GM23248 (cell line): ENCODE data around the gene TOMM70. TPM values are rescaled to one million over a fixed set of nuclear protein-coding genes. Genes with fewer than 3 reads are reported as not detected.

Source experiments
- DNase-seq: peaks from one replicate; pipeline ENCODE4 v3.0.0-alpha.2; 2015
- H2AFZ ChIP-seq: fragments of 200-600 bp; sonication (generic); 2 replicates; pipeline ENCODE4 v1.6.1; 2016; ENCODE audit warnings: antibody characterized with exemption
- H3F3A ChIP-seq: fragments of 200-600 bp; sonication (generic); 2 replicates; pipeline ENCODE4 v1.6.1; 2016; ENCODE audit warnings: mild to moderate bottlenecking, antibody characterized with exemption, mixed run types; ENCODE audit not compliant: insufficient read depth
- H3K27ac ChIP-seq: fragments of 200-600 bp; sonication (generic); 2 replicates; pipeline ENCODE4 v1.5.1; 2016; ENCODE audit warnings: mild to moderate bottlenecking
- H3K27me3 ChIP-seq: fragments of 200-600 bp; sonication (generic); replicated peaks from 2 replicates; pipeline ENCODE4 v1.6.1; 2016; ENCODE audit warnings: mild to moderate bottlenecking; ENCODE audit not compliant: insufficient read depth
- H3K36me3 ChIP-seq: fragments of 200-600 bp; sonication (generic); 2 replicates; pipeline ENCODE4 v1.6.1; 2016; ENCODE audit warnings: low read depth, mild to moderate bottlenecking
- H3K4me1 ChIP-seq: fragments of 200-600 bp; sonication (generic); 2 replicates; pipeline ENCODE4 v1.6.1; 2016; ENCODE audit warnings: mild to moderate bottlenecking; ENCODE audit not compliant: insufficient read depth
- H3K4me2 ChIP-seq: fragments of 200-600 bp; sonication (generic); one replicate; pipeline ENCODE4 v1.6.1; 2016; ENCODE audit warnings: mild to moderate bottlenecking; ENCODE audit not compliant: unreplicated experiment
- H3K4me3 ChIP-seq: fragments of 200-600 bp; sonication (generic); 2 replicates; pipeline ENCODE4 v1.5.1; 2016; ENCODE audit warnings: mild to moderate bottlenecking
- H3K79me2 ChIP-seq: fragments of 200-600 bp; sonication (generic); 2 replicates; pipeline ENCODE4 v1.6.1; 2016; ENCODE audit warnings: mild to moderate bottlenecking; ENCODE audit not compliant: insufficient read depth
- H3K9ac ChIP-seq: fragments of 200-600 bp; sonication (generic); 2 replicates; pipeline ENCODE4 v1.6.1; 2016; ENCODE audit warnings: mild to moderate bottlenecking
- H3K9me2 ChIP-seq: fragments of 200-600 bp; sonication (generic); 2 replicates; pipeline ENCODE4 v1.6.1; 2016; ENCODE audit warnings: mixed run types, mild to moderate bottlenecking, moderate library complexity; ENCODE audit not compliant: insufficient read depth
- H3K9me3 ChIP-seq: fragments of 200-600 bp; sonication (generic); one replicate; pipeline ENCODE4 v1.6.1; 2017; ENCODE audit warnings: low read depth
- H4K20me1 ChIP-seq: fragments of 200-600 bp; sonication (generic); 2 replicates; pipeline ENCODE4 v1.6.0; 2016; ENCODE audit not compliant: insufficient read depth
- EZH2 ChIP-seq: fragments of 200-600 bp; sonication (generic); IDR thresholded peaks from 2 replicates; pipeline ENCODE4 v1.6.1; 2018; ENCODE audit warnings: antibody characterized with exemption, mild to moderate bottlenecking; ENCODE audit not compliant: insufficient read depth, poor library complexity, severe bottlenecking
- EZH2phosphoT487 ChIP-seq: fragments of 200-600 bp; sonication (generic); IDR thresholded peaks from 2 replicates; pipeline ENCODE4 v1.6.1; 2018; ENCODE audit warnings: antibody characterized with exemption, moderate library complexity, mild to moderate bottlenecking, low read depth; ENCODE audit not compliant: insufficient read depth
- WGBS, 2 experiments: methylation state at CpG; one replicate each; pipeline ENCODE4 v1.1.6; 2015 to 2017; ENCODE audit warnings: low lambda C conversion rate in 2 of 2, low coverage in 1 of 2; ENCODE audit errors: missing lambda C conversion rate in 2 of 2; 5-methylcytosine and 5-hydroxymethylcytosine counted together
- in situ Hi-C: fragments of 300-500 bp; cut with MboI; formaldehyde crosslinking; loops from 2 replicates; pipeline ENCODE4 v1.15.0; 2020
- polyA plus RNA-seq: library from polyadenylated mRNA; unstranded; fragments of >200 nt; fragmentation: Nextera tagmentation; extraction: Ambion mirVana; gene quantifications from 2 replicates; pipeline ENCODE4 v1.2.1, GENCODE V29; 2016
- total RNA-seq: library from RNA; depleted of rRNA; stranded (reverse); fragments of >200 nt; shearing (Covaris generic); gene quantifications from 2 replicates; pipeline ENCODE4 v1.2.3, GENCODE V29; 2014

Gene TOMM70
- total and polyA plus RNA-seq, 2 experiments from 2014 or later = 21.5 to 50.7 TPM

DNA sequence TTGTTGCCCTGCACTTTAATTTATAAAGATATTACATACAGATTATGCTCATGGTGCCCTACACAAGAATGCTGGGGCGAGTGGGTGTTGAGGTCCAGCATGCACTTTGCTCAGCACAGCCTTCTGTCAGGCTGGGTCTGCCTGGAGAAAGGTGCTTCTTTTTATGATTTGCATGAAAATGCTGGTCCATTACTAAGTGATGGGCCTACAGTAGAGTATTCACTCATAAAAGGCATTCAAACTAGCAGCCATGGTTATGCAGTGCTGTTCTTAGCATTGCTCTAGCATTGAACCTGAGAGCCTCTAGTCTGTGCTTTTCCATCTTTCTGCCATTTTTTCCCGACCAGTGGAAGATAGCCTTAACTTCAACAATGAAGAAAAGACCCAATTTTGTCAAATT lies 12.7 kb upstream of the TOMM70 start:
- no peaks in the 10 kb centered on the region for H3K79me2 ChIP-seq
- H3K27ac ChIP-seq = no peak overlapping the region
- in situ Hi-C loops = no loop called here
- H3K9me3 ChIP-seq = no peaks in the 10 kb centered on the region
- no peak for TF ChIP-seq EZH2
- no peak for TF ChIP-seq EZH2phosphoT487
- no peaks in the 10 kb centered on the region for H3K4me1 ChIP-seq
- DNase-seq = no peak
- H3K4me3 ChIP-seq = no peak overlapping the region
- H3K4me2 ChIP-seq = no peak overlapping the region
- H3K36me3 ChIP-seq = no peaks in the 10 kb centered on the region
- H4K20me1 ChIP-seq = no peaks in the 10 kb centered on the region
- no peaks in the 10 kb centered on the region for H3F3A ChIP-seq
- H3K9me2 ChIP-seq = no peaks in the 10 kb centered on the region
- H2AFZ ChIP-seq = no peak overlapping the region
- H3K9ac ChIP-seq = no peak overlapping the region
- 92 to 94% methylated on average over 2 of the region's 2 CpGs for WGBS, 2 experiments
- H3K27me3 ChIP-seq = no peaks in the 10 kb centered on the region

DNA sequence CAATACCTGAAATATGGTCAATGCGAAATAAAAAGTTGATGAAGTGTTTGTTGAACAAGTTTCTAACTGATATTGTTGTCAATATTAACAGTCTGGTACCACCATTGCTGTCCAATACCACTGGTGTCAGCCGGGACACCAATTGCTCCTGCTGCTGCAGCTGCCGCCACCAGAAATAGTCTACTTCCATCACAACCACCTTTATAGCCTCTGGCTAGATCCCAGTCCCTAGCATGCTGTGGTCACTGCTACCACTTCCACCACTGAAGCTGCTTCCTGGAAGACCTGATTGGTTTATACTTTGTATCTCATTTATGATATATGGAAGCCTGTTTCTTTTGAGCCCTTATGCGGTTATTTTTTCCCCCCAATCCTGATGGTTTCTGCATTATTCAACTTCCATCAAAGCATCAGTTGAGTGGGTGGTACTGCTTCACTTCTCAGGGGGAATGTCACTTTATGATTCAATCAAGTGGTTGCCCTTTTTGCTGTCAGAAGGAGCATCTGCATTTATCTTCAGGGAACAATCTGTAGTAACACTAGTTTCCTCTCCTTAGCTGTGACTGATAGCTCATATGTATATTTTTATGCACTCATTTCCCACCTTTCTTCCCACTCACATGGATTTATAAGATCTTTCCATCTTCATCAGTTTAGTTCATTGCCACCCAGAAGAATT lies 12.2 kb upstream of the TOMM70 start:
- in situ Hi-C loops = no loop called here
- Histone ChIP-seq H3K4me2 (no peak overlapping the region), H3K4me3 (no peak overlapping the region), H4K20me1 (no peaks in the 10 kb centered on the region), H3K79me2 (peaks cover 2% of the 10 kb centered on the region; the same call in 1 of the 2 replicates), H2AFZ (no peak overlapping the region), H3K9ac (no peak overlapping the region), H3K27ac (no peak overlapping the region), H3K4me1 (no peaks in the 10 kb centered on the region), H3K9me2 (no peaks in the 10 kb centered on the region), H3K9me3 (no peaks in the 10 kb centered on the region), H3F3A (no peaks in the 10 kb centered on the region), H3K36me3 (no peaks in the 10 kb centered on the region), H3K27me3 (no peaks in the 10 kb centered on the region)
- TF ChIP-seq EZH2phosphoT487 = no peak
- TF ChIP-seq EZH2 = no peak
- 96 to 98% methylated on average over 4 of the region's 4 CpGs for WGBS, 2 experiments
- no peak for DNase-seq

DNA sequence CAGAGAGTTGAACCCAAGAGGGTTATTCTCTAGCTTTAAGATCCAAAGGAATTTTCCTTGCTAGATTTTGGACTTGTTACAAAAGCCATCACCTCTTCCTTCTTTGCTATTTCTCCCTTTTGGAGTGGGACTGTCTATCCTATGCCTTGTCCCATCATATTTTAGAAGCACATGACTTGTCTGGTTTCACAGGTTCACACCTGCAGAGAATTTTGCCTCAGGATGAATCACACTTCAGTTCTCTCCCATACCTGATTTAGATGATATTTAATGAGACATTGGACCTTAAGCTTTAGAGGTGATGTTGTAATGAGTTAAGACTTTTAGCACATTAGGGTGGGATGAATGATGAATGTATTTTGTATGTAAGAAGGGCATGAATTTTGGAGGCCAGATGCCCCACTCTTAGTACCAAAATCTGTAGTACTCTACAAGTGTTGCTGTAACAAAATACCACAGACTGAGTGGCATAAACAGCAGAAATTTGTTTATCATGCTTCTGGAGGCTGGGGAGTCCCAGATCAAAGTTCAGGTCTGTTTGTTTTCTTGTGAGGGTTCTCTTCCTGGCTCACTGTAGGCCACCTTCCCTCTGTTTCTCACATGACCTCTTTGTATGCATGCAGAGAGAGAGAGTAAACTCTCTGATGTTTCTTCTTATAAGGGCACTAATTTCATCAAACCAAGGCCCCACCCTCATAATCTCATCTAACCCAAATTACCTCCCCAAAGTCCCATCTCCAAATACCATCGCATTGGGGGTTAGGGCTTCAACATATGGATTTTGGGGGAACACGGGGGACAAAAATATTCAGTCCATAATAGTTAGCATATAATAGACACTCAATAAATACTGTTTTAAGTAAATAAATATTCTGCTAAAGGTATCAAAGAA lies 10.4 kb upstream of the TOMM70 start:
- H3F3A ChIP-seq = no peaks in the 10 kb centered on the region
- H3K4me2 ChIP-seq = no peak overlapping the region
- H3K27me3 ChIP-seq = no peaks in the 10 kb centered on the region
- H3K79me2 ChIP-seq = peaks cover 19% of the 10 kb centered on the region; the same call in 1 of the 2 replicates
- no peaks in the 10 kb centered on the region for H3K9me3 ChIP-seq
- peaks cover 4% of the 10 kb centered on the region; the same call in 1 of the 2 replicates for H3K36me3 ChIP-seq
- no peak overlapping the region for H2AFZ ChIP-seq
- no peaks in the 10 kb centered on the region for H3K4me1 ChIP-seq
- no peaks in the 10 kb centered on the region for H4K20me1 ChIP-seq
- DNase-seq = no peak
- H3K9ac ChIP-seq = no peak overlapping the region
- no peaks in the 10 kb centered on the region for H3K9me2 ChIP-seq
- H3K27ac ChIP-seq = no peak overlapping the region
- in situ Hi-C loops = no loop called here
- H3K4me3 ChIP-seq = no peak overlapping the region
- no peak for TF ChIP-seq EZH2phosphoT487
- TF ChIP-seq EZH2 = no peak
- WGBS, 2 experiments = 98 to 100% methylated on average over 2 of the region's 2 CpGs

DNA sequence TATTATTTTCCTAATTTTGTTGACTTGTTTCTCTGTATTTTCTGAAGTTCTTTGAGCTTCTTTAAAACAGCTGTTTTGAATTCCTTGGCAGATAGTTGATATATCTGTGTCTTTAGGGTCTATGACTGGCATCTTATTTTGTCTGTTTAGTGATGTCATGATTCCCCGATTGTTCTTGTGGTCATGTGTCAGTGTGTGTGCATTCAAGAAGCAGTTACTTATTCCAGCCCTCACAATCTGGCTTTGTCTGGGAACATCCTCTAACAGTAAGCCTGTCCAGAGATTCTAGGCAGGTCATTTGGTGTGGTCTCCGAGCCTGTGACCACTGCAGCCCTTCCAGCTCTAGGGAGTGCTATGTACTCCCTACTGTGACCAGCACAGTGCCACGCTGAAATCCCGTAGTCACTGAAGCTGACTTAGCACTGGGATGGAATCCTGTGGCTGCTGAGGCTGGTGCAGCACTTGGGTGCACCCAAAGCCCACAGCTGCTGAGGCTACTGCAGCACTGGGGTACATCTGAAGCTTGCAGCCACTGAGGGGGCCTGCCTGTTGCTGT lies 7.2 kb upstream of the TOMM70 start:
- WGBS, 2 experiments = 88 to 92% methylated on average over 4 of the region's 4 CpGs
- no peaks in the 10 kb centered on the region for H3K27me3 ChIP-seq
- no peak overlapping the region for H3K4me3 ChIP-seq
- no peaks in the 10 kb centered on the region for H3K9me3 ChIP-seq
- peaks cover 4% of the 10 kb centered on the region; the same call in 1 of the 2 replicates for H3K36me3 ChIP-seq
- H2AFZ ChIP-seq = no peak overlapping the region
- peaks cover 12% of the 10 kb centered on the region; the same call in 1 of the 2 replicates for H3K4me1 ChIP-seq
- in situ Hi-C loops = no loop called here
- no peaks in the 10 kb centered on the region for H4K20me1 ChIP-seq
- peaks cover 41% of the 10 kb centered on the region for H3K79me2 ChIP-seq
- DNase-seq = no peak
- no peak overlapping the region for H3K9ac ChIP-seq
- H3K9me2 ChIP-seq = no peaks in the 10 kb centered on the region
- no peak for TF ChIP-seq EZH2phosphoT487
- TF ChIP-seq EZH2 = no peak
- no peaks in the 10 kb centered on the region for H3F3A ChIP-seq
- no peak overlapping the region for H3K27ac ChIP-seq
- no peak overlapping the region for H3K4me2 ChIP-seq
